UCSD-AML1 (cell line): ENCODE data around the gene LRBA.

Experiments used
- DNase-seq: peaks from one replicate; lab custom pipeline; 2025; ENCODE audit not compliant: unreplicated experiment; lab: John Stamatoyannopoulos, UW

LRBA gene

DNA sequence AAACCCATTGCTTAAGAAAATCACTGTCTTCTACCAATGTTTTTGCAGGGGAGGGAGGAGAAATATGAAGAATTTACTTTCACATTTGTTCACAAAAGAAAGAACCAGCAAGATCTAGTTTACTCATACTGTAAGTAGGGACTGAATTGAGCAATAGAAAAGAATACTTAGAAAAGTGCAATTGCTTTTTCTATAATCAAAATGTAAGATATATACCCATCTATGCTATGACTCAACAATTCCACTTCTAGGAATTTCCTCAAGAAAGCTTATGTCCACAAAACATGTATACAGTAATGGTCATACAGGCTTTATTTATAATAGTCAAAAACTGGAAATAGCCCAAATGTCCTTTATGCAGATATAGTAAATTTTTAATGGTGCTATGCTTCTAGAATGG, 196.4 kb downstream of the LRBA start:
- no peak for DNase-seq

DNA sequence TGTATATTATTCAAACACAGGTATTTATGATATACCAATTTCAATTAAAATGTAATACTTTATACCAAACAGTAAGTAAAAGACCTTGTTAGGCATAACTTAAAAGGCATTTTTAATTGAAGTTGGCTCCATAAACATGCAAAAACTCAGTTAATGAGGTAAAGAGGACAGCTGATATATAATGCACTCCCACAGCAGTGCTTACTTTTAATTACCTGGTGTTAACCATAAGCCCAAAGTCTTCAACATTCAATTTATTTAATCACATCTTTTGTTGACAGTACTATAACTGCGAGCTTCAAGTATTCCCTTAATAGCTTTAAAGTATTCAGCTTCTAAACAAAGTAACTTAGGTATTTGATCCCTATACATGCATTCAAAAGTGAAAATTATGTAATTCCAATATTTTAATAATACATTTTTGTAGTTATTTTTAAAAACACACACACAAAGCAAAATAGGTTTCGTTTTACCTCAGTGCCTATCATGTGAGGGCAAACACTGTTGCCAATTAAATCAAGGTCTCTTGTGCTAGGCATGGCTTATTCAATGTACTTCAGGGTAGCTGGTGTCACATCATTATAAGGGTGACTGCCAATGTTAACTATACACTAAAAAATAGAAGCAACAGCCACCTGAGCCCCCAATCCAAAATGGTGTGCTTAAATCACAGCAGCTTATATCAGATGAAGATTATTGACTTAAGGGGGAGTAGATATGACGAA, 197.1 kb downstream of the LRBA start:
- DNase-seq = no peak

DNA sequence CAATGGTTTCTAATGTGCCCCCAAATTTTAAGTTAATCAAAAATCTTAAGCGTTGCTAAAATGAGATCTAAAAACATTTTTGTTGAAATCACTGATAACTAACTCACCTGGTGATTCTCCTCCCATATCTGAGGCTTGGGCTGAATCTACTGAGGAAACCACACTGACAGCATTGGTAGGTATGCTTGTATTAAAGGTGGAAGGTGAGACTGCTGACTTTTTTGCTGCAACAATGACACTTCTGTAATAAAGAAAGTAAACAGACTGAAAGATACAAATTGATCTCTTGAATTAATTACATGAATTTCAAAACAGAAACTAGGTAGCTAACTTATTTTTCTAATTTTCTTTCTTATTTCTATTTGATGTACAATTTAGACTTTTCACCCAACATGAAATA, 198.1 kb downstream of the LRBA start:
- DNase-seq = no peak

DNA sequence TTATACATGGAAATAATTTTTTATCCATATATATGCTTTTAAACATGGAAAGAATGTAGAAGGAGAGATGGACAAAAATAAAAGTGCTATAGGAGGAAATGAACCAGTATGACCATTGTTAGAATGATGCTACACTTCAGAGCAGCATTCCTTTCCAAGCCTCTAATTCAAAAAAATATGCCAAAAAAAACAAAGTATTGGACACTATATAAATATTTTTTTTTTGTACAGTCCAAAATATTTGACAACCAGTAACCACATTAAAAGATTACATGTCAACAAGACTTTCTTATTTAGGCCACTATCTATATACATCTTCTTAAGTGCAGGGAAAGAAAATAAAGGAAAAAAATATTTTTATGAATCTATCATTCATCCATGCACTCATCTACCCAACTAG, 198.6 kb downstream of the LRBA start:
- DNase-seq = no peak

DNA sequence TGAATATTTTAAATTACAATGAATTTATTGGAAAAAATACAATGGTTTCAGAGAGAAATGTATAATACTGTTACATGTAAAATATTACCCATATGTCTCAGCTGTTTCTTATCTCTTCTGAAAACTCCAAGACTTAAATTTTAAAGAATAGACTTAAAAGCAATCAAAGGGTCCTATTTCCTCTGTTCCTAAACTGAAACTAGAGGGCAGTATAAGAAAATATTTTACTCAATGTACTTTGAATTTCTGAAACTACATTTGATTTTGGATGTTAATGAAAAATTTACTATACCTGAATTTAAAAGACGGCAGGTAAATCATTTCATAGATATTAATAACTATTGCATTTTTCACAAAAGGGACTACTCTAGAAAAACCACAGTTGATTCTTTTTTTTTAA, 200.2 kb downstream of the LRBA start:
- DNase-seq = no peak

DNA sequence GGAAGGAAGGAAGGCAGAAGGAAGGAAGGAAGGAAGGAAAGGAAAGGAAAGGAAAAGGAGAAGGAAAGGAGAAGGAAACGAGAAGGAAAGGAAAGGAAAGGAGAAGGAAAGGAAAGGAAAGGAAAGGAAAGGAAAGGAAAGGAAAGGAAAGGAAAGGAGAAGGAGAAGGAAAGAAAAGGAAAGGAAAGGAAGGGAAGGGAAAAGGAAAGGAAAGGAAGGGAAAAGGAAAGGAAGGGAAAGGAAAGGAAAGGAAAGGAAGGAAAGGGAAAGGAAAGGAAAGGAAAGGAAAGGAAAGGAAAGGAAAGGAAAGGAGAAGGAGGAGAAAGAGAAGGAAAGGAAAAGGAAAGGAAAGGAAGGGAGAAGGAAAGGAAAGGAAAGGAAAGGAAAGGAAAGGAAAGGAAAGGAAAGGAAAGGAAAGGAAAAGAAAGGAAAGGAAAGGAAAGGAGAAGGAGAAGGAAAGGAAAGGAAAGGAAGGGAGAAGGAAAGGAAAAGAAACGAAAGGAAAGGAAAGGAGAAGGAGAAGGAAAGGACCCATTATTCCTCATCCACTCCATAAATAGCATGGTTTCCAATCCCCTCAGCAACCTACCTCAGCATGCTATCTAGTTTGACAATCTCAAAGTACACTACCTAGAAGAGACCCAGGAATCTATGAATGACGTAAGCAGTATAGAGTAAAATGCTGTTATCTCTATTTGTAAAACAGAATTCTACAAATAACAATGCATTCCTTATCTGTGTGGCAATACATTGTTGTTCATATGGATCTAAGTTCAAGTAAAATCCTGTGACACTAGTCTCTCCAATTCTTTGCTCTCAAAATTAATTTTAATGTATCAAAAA, 209.7 kb downstream of the LRBA start:
- no peak for DNase-seq

DNA sequence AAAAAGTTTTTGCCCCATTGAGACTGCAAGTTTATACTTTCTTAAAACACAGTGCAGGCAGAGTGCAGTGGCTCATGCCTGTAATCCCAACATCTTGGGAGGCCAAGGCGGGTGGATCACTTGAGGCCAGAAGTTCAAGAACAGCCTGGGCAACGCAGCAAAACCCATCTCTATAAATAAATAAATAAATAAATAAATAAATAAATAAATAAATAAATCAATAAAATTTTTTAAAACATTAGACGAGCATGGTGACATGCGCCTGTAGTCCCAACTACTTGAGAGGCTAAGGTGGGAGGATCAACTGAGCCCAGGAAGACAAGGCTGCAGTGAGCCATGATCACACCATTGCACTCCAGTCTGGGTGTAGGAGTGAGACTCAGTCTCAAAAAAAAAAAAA, 213.3 kb downstream of the LRBA start:
- no peak for DNase-seq

DNA sequence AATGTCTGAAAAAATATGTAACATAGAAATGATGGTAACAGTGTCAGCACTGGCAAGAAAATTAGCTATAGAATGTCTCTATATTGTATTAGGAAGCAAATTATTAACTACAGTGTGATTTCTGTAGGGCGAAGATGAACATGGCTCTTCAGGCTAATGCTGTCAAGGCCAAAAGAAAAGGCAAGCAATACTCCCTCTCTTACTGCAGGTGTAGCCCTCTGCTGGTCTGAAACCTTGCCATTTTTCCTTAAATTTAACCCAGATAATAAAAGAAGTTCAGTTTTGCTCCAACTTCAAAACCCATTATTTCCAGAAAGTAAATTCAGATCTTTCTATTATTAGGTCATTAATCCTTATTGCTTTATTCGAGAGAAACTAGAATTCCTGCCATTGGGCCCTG, 215.9 kb downstream of the LRBA start:
- DNase-seq = no peak

DNA sequence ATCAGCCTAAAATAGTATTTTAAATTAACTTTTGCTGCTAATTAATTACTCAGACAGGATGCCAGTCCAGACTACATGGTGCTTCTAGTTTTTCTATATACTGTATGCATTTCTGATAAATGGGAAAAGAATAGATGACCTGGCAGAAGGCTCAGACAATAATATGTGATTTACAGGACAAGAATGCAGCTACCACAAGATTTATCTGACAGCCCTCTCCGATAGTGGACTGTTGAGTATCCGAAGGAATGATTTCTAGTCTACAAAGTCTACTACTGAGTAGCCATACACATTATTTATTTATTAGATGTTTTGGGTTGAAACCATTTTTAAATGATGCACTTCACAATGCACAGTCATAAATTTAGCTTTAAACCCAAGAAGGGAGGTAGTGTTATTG, 220.4 kb downstream of the LRBA start:
- no peak for DNase-seq

DNA sequence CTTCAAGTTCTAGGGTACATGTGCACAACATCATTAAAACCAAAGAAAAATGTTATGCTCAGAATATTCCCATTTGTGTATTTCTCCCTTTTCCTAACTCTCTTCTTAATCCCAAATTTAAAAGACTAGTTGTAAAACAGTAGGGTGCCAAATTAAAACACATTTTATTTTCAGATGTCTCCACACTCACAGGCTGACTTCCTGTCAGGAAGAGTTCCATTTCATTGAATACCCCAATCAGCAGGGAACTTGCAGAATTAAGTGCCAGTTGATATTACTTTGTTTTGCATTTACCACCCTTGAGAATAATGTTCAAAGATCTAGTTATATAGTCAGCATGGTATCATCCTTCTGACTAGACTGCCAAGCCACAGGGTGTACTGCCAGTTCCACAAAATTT, 225.2 kb downstream of the LRBA start:
- DNase-seq = no peak

DNA sequence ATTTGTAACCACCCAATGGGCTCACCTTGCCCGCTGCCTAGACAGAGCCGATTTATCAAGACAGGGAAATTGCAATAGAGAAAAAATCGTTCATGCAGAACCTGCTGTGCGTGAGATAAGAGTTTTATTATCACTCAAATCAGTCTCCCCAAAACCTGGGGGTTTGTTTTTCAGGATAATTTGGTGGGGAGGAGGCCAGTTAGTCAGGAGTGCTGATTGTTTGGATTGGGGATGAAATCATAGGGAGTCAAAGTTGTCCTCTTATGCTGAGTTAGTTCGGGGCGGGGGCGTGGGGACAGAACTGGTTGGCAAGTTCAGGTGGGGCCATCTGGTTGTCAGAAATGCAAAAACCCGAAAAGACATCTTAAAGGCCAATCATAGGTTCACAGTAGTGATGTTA, 230.1 kb downstream of the LRBA start:
- no peak for DNase-seq

DNA sequence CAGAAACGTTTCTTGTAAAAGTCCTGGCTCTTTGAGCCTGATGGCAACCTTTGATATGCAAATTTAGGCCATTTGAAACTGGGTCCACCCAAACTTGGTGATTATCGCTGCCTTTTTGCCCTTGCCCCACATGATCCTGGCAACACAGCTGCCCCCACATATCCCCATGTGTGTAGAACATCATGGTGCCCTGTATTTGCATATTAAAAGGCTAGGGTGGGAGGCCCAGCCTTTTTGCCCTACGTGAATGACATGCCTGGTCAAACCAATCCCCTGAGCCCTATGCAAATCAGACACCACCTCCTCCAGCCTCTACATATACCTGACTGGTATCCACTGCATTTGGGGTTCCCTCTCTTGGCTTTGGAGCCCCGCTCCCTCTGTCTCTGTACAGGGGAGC, 230.8 kb downstream of the LRBA start:
- no peak for DNase-seq

DNA sequence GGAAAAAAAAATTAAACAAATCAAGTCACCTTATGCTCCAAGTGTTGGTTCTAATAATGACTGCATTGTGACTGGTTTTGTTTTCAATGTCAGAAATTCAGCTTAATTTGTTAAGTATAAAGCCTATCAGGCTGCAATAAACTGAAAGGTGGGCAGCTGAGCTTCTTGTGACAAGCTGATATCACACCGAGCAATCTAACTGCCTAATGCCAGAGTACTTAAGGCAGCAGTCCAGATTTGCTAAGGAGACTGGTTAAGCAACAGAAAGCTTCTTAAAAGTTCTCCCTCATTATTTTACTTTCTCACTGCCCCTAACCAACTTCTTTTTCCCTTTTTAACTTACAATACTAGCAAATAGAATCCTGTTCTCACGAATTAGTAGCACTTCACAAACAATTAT, 232.2 kb downstream of the LRBA start:
- DNase-seq = no peak

DNA sequence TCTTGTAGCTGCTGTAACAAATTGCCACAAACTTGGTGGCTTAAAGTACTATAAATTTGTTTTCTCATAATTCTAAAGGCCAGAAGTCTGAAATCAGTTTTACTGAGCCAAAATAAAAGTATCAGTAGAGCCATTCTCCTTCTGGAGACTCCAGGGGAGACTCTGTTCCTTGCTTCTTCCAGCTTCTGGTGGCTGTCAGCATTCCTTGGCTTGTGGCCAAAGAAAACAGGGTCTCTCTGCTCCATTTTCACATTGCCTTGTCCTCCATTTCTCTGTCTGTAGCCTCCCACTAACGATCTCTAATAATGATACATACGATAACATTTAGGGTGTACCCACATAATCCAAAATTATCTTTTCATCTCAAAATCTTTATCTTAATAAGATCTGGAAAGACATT, 232.8 kb downstream of the LRBA start:
- no peak for DNase-seq

DNA sequence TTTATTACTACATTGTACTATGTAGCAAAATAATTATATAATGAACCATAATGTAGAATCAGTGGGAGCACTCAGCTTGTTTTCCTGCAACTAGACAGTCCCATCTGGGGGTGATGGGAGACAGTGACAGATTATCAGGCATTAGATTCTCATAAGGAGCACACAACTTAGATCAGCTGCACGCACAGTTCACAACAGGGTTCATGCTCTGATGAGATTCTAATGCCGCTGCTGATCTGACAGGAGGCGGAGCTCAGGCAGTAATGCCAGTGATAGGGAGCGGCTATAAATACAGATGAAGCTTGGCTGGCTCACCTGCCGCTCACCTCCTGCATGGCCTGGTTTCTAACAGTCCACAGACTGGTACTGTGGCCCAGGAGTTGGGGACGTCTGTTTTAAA, 233.9 kb downstream of the LRBA start:
- no peak for DNase-seq

DNA sequence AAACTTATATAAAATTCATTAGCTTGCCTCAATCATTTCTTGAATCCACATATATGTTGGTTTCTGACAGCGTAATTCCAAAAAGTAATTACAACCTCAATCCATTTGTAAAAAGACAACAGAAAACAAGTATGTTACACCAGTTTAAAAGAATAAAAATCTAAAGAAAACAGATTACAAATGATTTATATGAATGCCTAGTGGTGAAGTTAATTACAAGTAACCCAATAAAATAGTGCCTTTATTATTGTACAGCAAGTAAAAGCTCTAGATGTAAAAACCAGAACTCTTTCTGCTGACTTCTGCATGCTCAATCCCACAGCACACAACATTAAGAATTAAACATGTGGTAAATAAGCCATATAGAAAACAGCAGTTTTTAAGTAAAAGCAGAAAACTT, 235.4 kb downstream of the LRBA start:
- no peak for DNase-seq

DNA sequence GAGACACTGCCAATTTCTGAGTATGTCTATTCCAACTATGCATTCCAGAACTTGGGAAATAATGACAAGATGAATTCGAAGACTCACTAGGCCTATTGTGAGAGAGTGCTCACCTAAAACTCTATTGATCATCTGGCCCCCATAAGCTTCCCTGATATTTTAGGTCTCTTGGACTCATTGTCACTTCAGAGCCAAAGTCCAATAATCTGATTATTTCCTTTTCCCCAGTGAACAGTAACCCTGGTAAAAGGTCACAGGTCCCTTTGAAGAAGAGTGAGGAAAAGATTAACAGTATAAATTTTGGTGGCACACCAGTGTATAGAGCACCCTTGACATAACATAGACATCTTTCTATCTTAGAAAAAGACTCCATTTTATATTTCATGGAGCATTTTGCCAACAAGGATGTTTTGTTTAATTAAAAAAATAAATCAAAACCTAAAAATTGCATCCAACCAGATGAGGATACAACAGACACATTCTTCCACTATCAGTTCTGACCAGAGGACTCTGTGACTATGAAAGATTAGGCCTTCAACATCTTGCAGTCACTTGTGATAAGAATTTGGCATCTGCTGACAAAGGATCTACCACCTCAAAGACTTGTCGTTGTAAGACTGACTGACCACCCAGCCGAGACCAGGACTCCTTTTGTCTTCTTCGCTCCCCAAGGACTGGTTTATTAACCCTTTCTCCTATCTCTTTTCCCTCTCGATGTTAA, 241.2 kb downstream of the LRBA start:
- no peak for DNase-seq

DNA sequence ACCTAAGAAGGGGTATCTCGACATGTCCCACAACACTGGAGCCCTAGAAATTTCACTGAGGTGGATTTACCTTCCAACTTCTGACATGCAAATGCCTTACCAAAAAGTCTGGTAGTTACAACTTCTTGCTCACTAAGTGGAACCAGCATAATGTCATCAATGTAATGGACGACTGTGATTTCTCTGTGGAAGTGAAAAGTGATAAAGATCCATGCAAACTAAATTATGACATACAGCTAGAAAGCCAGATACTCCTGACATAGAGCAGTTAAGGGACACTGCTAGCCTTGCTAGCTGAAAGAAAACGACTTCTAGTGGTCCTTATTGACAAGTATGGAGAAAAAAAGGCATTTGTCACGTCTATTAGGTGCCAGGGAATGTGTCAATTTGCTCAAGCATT, 242.1 kb downstream of the LRBA start:
- no peak for DNase-seq

DNA sequence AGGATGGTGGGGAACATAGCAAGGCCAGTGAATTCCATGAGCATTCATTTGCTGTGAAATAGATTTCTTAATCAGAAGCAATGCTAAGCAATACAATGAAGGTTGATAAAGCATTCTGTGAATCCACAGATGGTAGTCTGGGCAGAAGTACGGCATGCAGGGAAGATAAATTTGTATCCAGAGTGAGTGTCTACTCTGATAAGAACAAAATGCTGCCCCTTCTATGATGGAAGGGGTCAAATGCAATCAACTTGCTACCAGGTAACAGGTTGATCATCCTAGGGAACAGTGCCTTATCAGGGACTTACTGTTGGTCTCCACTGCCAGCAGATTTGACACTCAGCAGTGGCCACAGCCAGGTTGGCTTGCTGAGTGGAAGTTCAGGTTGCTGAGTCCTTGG, 243.7 kb downstream of the LRBA start:
- no peak for DNase-seq

DNA sequence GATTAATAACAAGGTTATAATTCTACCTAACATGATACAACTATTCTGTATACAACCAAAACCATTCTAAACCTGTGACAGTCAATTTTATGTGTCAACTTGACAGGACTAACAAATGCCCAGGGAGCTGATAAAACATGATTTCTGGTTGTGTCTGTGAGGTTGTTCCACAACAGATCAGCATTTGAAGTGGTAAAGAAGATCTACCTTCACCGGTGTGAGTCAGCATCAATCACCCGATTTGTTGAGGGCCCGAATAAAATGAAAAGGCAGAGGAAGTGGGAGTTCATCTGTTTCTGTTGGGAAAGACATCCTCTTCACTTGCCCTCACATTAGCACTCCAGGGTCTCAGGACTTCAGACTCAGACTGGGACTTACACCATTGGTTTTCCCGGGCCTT, 245.2 kb downstream of the LRBA start:
- DNase-seq = no peak

DNA sequence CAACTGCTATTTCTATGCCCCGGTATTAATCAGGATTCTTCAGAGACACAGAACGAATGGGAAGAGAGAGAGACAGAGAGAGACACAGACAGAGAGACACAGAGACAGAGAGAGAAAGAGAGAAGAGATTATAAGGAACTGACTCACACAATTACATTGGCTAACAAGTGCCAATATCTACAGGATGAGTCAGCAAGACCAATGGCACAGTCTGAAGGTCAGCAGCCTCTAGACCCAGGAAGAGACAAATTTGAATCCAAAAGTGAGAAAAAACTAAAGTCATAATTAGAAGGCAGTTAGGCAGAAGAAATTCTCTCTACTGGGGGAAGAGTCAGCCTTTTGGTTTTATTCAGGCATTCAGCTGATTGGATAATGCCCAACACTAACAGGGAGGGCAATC, 245.8 kb downstream of the LRBA start:
- DNase-seq = no peak

DNA sequence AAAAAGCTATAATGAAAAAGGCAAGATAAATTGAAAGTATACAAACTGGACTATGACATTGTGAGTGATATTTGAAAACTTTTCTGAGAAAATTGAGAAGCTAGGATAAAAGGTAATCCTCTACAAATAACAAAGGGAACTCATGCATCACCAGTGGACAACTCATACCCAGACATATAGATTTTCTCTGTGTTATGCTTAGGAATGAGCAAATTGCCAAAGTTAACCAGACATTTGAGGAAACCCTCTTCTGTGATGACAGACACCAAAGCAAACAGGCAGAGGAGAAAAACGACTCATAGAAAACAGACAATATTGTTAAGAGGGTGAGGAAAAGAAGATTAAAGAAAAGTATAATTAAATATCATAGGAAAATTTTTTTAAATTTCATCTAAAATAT, 246.6 kb downstream of the LRBA start:
- DNase-seq = no peak
